NT2/D1 (cell line): ENCODE measurements around the gene ABCA13.

Experiments
- YY1 ChIP-seq: IDR thresholded peaks from 2 replicates; pipeline ENCODE4 v1.6.1; 2011; ENCODE audit not compliant: insufficient read length, insufficient read depth
- ZNF274 ChIP-seq: IDR thresholded peaks from 2 replicates; pipeline ENCODE4 v1.6.1; 2011; ENCODE audit warnings: mild to moderate bottlenecking, low read depth, low read length

DNA sequence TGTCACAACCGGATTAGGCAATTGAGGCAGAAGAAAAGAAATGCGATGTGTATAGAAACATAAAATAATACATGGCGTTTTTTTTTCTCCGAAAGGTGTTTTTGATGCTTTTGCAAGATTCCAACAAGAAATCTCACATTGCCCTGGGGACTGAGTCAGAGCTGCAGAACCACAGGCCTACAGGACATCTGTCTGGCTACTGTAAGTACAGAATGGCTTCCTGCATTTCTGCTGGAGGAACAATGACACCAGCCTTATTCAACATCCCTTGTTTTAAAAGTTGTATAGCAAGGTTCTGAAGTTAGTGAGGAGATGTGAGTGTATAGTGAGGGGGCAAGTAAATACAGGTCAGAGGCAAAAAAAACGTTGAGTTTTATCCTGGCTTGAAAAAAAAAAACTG lies 256.4 kb downstream of the ABCA13 start:
- TF ChIP-seq ZNF274, result no peak
- no peak for TF ChIP-seq YY1
